ENCODE data around the gene TOMM34. TPM values are rescaled to one million over a fixed set of nuclear protein-coding genes. Genes with fewer than 3 reads are reported as not detected.
A peak's percentile ranks its signal among the peaks of the same experiment; 100 is the strongest.

TOMM34 gene, protein sequence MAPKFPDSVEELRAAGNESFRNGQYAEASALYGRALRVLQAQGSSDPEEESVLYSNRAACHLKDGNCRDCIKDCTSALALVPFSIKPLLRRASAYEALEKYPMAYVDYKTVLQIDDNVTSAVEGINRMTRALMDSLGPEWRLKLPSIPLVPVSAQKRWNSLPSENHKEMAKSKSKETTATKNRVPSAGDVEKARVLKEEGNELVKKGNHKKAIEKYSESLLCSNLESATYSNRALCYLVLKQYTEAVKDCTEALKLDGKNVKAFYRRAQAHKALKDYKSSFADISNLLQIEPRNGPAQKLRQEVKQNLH
- 43.4 and 43.5 TPM in 2 replicates for total RNA-seq (2014; rRNA removed; shearing (Covaris generic))

DNA sequence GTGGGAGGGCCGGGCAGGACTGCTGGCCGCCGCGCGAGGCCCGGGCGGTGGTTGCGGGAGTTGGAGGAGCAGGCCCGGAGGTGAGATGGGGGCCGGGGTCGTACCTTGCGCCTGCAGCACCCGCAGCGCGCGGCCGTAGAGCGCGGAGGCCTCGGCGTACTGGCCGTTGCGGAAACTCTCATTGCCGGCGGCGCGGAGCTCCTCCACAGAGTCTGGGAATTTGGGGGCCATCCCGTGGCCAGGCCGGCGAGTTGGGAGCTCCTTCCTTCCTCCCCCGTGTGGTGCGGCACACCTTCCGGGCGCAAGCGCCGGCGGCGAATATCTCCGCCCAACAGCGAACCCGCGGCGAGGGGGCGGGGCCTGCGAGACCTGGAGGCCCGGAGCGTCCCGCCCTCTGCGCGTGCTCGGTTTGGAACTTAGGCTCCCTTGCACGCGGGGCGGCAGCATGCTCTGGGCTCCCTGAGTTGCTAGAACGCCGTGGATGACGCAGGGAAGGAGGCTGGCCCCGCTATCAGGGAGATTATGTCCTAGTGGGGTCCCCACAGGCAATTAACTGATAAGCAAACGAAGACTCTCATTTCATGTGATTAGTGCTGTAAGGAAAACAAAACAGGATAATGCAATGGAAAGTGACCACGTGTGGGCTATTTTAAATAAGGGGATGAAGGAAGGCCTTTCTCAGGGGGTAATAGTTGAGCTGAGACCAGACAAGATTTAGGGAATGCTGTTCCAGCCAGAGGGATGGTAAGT lies at the start of gene TOMM34:
TSS of gene TOMM34 (minus strand) at position 295 of the 750 bp plus-strand sequence. CDS start at position 231, 64 bp downstream.
- Histone ChIP-seq H3K27ac (peak within 1 kb of the TSS; percentile 13; the same call in 1 of the 2 replicates), H3K9me3 (replicated peaks) (no peaks in the 10 kb centered on the region), H3K4me3 (peak within 1 kb of the TSS; percentile 81), H3K4me1 (peaks cover 6% of the 10 kb centered on the region), H3K36me3 (peaks cover 21% of the 10 kb centered on the region), H3K27me3 (no peaks in the 10 kb centered on the region)
- peak; percentile 96 to 98 for DNase-seq

DNA sequence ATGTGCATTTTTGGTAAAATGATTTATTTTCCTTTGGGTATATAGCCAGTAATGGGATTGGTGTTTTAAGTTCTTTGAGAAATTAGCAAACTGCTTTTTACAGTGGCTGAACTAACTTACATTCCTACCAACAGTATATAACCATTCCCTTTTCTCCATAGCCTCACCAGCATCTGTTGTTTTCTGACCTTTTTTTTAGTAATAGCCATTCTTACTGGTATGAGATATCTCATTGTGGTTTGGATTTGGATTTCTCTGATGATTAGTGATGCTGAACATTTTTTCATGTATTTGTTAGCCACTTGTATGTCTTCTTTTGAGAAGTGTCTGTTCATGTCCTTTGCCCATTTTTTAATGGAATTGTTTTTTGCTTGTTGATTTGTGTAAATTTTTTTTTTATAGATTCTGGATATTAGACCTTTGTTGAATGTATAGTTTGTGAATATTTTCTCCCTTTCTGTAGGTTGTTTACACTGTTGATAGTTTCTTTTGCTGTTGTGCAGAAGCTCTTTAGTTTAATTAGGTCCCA lies 48.4 kb upstream of the TOMM34 start:
- peaks cover 17% of the 10 kb centered on the region for H3K36me3 ChIP-seq
- H3K4me3 ChIP-seq: no peak overlapping the region
- H3K4me1 ChIP-seq: peaks cover 5% of the 10 kb centered on the region; the same call in 1 of the 2 replicates
- no peak overlapping the region for H3K27ac ChIP-seq
- no peaks in the 10 kb centered on the region for H3K9me3 ChIP-seq (replicated peaks)
- no peak for DNase-seq
- H3K27me3 ChIP-seq: no peaks in the 10 kb centered on the region

DNA sequence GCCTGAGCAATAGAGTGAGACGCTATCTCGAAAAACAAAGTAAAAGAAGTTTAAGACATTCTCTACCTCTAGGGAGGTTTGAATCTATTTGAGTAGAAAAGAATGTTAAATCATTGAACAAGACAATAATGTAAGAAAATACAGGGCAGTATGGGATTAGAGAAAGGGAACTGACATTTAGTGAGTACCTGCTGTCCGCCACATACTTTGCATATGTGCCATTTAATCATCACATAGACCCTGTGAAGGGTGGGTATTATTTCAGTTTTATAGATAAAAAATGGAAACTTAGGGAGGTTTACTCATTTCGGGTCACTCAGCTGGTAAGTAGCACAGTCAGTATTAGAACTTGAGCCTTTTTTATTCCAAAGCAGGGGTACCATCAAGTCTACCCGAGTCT lies 37.5 kb upstream of the TOMM34 start:
- H3K27me3 ChIP-seq: no peaks in the 10 kb centered on the region
- H3K9me3 ChIP-seq (replicated peaks): no peaks in the 10 kb centered on the region
- no peak overlapping the region for H3K27ac ChIP-seq
- H3K4me1 ChIP-seq: 0 out of 2 replicates have a peak, but pooled peaks cover 3% of the 10 kb centered on the region
- no peak overlapping the region for H3K4me3 ChIP-seq
- H3K36me3 ChIP-seq: peaks cover 51% of the 10 kb centered on the region
- no peak for DNase-seq

DNA sequence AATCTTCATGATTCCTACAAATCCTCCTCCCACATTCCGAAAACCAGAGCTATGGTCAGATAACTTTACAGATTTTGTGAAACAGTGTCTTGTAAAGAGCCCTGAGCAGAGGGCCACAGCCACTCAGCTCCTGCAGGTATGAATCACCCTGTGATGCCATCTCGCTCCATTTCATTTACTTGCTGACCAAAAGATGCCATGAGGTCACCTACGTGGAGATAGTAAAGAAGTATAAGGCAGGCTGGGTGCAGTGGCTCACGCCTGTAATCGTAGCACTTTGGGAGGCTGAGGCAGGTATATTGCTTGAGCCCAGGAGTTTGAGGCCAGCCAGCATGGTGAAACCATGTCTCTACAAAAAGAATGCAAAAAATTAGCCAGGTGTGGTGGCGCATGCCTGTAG lies 37.0 kb upstream of the TOMM34 start:
- Histone ChIP-seq H3K36me3 (peaks cover 48% of the 10 kb centered on the region), H3K27me3 (no peaks in the 10 kb centered on the region), H3K9me3 (replicated peaks) (no peaks in the 10 kb centered on the region), H3K27ac (no peak overlapping the region), H3K4me3 (no peak overlapping the region), H3K4me1 (0 out of 2 replicates have a peak, but pooled peaks cover 3% of the 10 kb centered on the region)
- no peak for DNase-seq

DNA sequence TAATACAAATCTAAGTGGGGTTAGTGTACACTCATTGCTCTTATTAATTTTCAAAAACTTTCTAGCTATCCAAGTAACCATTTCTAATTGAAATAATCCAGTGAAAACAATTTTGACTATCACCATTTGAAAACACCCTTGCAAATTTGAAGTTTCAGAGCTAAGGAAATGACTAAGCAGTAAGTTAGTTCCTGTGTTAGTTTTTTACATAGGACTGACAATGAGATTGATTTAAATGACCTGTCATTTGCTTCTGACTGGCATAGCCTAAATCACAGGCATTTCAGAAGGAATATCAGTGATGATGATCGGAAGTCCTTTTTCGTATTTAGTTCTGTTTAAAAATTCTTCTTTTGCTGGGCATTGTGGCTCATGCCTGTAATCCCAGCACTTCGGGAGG lies 33.1 kb upstream of the TOMM34 start:
- Histone ChIP-seq H3K4me3 (no peak overlapping the region), H3K27me3 (no peaks in the 10 kb centered on the region), H3K36me3 (peaks cover 38% of the 10 kb centered on the region), H3K9me3 (replicated peaks) (no peaks in the 10 kb centered on the region), H3K27ac (no peak overlapping the region), H3K4me1 (0 out of 2 replicates have a peak, but pooled peaks cover 3% of the 10 kb centered on the region)
- no peak for DNase-seq

DNA sequence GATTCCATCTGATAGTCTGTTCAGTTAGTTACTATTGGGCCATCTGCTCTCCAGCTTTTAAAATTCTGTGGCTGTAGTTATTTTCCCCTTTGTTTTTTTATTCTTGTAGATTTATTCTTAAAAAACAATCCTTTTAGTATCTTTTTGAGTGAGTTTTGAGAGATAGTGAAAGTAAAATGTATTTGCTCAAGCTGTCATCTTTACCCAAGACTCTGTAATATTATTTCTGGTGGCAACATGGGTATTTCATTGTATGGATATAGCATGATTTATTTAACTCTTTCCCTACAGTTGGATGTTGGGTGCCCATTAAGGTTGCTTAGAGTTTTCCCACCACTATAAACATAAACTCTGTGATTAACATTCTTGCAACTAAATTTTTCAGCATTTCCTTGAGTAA lies 30.8 kb upstream of the TOMM34 start:
- Histone ChIP-seq H3K36me3 (peaks cover 30% of the 10 kb centered on the region), H3K9me3 (replicated peaks) (no peaks in the 10 kb centered on the region), H3K4me1 (0 out of 2 replicates have a peak, but pooled peaks cover 3% of the 10 kb centered on the region), H3K27me3 (no peaks in the 10 kb centered on the region), H3K4me3 (no peak overlapping the region), H3K27ac (no peak overlapping the region)
- DNase-seq: no peak

DNA sequence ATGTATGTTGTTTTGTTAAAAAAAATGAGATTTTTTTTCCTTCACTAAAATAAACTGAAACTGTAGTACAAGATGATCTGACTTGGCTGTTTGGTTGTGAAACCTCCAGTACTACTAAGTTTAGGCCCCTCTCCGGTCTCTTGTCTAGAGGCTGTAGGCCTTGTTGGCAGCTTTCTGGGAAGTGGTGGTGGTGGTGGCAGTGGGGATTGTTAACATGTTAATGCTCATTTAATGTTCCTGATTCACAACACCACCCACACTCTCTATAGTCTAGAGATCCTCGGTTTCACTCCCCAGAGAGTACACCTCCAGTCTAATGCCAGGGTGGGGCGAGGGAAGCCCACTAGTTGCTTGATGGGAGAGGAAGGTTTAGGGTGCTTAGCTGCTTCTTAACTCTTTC lies 30.2 kb upstream of the TOMM34 start:
- 0 out of 2 replicates have a peak, but pooled peaks cover 3% of the 10 kb centered on the region for H3K4me1 ChIP-seq
- DNase-seq: no peak
- no peaks in the 10 kb centered on the region for H3K9me3 ChIP-seq (replicated peaks)
- no peaks in the 10 kb centered on the region for H3K27me3 ChIP-seq
- peaks cover 32% of the 10 kb centered on the region for H3K36me3 ChIP-seq
- H3K4me3 ChIP-seq: no peak overlapping the region
- H3K27ac ChIP-seq: no peak overlapping the region

DNA sequence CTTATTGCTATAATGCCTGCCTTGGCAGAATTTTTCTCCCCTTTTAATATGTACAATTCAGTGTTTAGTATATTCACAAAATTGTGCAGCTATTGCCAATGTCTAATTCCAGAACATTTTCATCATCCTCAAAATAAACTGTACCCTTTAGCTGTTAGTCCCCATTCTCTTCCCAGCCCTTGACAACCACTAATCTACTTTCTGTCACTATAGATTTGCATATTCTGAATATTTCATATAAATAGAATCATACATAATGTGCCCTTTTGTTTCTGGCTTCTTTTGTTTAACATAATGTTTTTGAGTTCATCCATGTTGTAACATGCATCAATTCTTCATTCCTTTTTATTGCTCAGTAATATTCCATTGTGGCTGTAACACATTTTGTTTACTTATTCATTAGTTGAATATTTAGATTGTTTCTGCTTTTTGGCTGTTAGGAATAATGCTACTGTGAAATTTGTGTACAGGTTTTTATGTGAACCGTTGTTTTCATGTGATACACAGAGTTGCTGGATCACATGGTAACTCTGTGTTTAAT lies 28.5 kb upstream of the TOMM34 start:
- H3K4me3 ChIP-seq: no peak overlapping the region
- H3K4me1 ChIP-seq: 0 out of 2 replicates have a peak, but pooled peaks cover 3% of the 10 kb centered on the region
- no peak overlapping the region for H3K27ac ChIP-seq
- H3K27me3 ChIP-seq: no peaks in the 10 kb centered on the region
- DNase-seq: no peak
- no peaks in the 10 kb centered on the region for H3K9me3 ChIP-seq (replicated peaks)
- H3K36me3 ChIP-seq: peaks cover 38% of the 10 kb centered on the region

DNA sequence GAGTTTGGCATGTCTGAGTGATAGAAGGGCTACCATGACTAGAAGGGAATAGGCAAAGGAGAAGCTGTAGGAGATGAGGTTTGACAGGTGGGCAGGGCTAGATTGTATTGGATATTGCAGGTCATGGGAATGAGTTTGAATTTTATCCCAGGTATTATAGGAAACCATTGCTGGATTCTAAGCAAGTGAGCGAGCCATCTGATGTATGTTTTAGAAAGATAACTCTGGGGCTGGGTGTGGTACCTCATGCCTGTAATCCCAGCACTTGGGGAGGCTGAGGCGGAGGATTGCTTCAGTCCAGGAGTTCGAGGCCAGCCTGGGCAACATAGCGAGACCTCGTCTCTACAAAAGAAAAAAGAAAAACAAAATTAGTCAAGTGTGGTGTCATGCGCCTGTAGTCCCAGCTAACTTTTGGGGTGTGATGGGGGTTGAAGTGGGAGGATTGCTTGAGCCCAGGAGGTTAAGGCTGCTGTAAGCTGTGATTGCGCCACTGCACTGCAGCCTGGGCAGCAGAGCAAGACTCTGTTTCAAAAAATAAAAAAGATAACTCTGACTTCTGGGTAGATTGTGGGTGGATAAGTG lies 23.0 kb upstream of the TOMM34 start:
- Histone ChIP-seq H3K36me3 (peaks cover 58% of the 10 kb centered on the region), H3K4me1 (no peaks in the 10 kb centered on the region), H3K27ac (no peak overlapping the region), H3K4me3 (no peak overlapping the region), H3K9me3 (replicated peaks) (no peaks in the 10 kb centered on the region), H3K27me3 (no peaks in the 10 kb centered on the region)
- no peak for DNase-seq

DNA sequence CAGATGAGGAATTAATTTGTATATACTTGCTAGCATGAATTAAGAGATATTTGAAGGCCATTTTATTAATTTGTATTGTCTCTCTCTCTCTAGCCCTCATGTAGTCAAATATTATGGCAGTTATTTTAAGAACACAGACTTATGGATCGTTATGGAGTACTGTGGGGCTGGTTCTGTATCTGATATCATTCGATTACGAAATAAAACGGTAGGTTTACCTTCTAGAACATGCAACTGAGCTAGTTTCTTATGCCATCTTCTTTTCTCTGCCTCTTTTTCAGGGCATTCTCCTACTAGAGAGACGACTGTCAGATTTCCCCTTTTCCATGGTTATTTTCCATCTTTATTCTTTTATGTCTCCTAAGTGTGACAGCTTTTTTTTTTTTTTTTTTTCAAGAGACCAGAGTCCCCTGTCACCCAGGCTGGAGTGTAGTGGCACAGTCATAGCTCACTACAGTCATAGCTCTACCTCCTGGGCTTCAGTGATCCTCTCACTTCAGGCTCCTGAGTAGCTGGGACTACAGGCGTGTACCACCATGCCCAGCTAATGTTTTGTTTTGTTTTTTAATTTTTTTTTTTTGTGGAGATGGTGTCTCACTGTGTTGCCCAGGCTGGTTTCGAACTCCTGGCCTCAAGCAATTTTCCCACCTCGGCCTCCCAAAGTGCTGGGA lies 21.7 kb upstream of the TOMM34 start:
- Histone ChIP-seq H3K27ac (no peak overlapping the region), H3K9me3 (replicated peaks) (no peaks in the 10 kb centered on the region), H3K27me3 (no peaks in the 10 kb centered on the region), H3K4me3 (no peak overlapping the region), H3K4me1 (no peaks in the 10 kb centered on the region), H3K36me3 (peaks cover 53% of the 10 kb centered on the region)
- DNase-seq: no peak

DNA sequence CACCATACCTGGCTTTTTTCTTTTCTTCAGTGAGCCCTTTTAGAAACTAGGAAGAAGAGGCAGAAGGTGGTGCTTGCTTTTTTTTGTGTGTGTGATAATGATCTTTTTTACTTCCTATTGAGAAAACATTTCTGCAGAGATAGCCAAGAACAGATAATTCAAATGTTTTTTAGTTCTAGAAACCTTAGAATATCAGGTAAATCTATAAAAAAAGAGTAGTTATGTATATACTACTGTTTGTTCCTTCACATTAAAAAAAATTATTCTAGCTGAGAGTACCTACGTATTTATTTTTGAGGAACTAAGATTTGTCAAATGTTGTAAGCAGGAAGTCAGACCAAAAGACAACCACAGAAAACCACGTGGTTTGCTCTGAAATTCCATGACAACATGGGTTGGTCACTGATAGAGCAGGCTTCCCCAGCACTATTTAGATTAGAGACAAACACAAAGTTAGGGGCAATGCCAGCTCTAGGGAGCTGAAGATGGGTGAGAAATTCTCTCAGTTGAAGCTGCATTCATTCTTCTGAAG lies 19.0 kb upstream of the TOMM34 start:
- DNase-seq: no peak
- Histone ChIP-seq H3K27ac (no peak overlapping the region), H3K36me3 (peaks cover 63% of the 10 kb centered on the region)

DNA sequence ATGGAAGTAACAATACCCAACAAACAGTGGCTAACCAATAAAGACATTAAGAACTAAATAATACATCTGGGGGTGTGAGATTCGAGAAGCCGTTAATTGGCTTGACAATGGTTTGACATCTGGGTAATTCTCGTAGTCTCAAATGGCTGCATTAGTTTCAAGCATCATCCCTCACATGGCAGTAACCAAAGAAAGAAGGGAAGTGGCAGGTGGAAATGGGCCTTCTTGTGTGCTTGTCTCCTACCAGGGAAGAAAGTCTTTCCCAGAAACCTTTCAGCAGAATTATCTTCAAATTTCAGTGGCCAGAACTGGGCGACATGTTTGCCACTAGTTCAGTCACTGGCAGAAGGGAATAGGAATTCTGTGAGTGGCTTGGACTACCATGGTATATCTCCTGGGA lies 16.5 kb upstream of the TOMM34 start:
- Histone ChIP-seq H3K4me1 (no peaks in the 10 kb centered on the region), H3K9me3 (replicated peaks) (no peaks in the 10 kb centered on the region; the same call in 1 of the 2 replicates), H3K36me3 (peaks cover 71% of the 10 kb centered on the region), H3K27ac (no peak overlapping the region), H3K27me3 (no peaks in the 10 kb centered on the region), H3K4me3 (no peak overlapping the region)
- DNase-seq: no peak

More for the DNA sequence above, 19.0 kb upstream of the TOMM34 start:
- Histone ChIP-seq H3K27me3 (no peaks in the 10 kb centered on the region), H3K9me3 (replicated peaks) (no peaks in the 10 kb centered on the region), H3K4me1 (no peaks in the 10 kb centered on the region), H3K4me3 (no peak overlapping the region)

DNA sequence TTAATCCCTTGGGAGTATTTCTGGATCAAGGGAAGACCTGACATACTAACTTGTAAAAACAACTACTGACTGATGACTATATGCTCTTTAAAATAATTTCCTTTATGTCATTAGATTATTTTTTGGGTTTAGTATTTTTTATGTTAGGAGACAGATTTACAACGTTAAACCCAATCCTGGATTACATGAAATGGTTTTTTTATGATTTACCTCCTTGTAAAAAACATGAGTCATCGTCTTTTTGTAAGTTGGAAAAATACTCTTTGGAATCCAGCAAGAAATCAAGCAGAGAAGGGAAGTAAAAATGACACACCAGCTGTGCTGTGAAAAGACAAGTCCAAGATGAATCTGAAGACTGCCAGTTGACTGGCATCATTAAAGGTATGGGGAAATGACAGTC lies 12.9 kb upstream of the TOMM34 start:
- no peak overlapping the region for H3K27ac ChIP-seq
- H3K27me3 ChIP-seq: no peaks in the 10 kb centered on the region
- H3K36me3 ChIP-seq: peaks cover 50% of the 10 kb centered on the region
- no peak overlapping the region for H3K4me3 ChIP-seq
- H3K4me1 ChIP-seq: no peaks in the 10 kb centered on the region
- DNase-seq: no peak
- no peaks in the 10 kb centered on the region; the same call in 1 of the 2 replicates for H3K9me3 ChIP-seq (replicated peaks)

DNA sequence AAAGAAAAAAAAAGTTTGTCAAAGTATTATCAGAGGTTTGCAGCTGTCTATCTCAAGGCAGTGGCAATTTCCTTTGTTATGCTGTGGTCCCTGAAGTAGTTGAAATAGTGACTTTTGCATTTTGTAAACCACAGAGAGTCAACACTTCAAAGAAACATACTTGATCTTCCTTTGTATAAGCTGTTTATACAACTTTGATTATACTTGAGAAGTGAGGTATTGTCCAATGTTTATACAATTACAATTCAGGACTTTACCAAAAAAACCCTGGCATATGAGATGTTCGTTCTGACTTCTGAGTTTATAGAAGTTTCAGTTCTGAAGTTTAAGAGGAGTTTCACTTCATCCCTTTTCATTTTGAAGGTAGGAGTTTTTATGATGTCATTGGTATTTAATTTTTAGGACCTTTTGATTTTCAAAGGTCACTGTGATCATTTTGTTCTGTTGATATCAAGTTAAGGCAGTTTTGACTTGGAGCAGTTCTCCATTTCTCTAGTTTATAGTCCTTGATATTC lies 10.1 kb upstream of the TOMM34 start:
- peaks cover 6% of the 10 kb centered on the region; the same call in 1 of the 2 replicates for H3K4me1 ChIP-seq
- H3K9me3 ChIP-seq (replicated peaks): no peaks in the 10 kb centered on the region; the same call in 1 of the 2 replicates
- peaks cover 32% of the 10 kb centered on the region for H3K36me3 ChIP-seq
- no peak overlapping the region for H3K27ac ChIP-seq
- no peaks in the 10 kb centered on the region for H3K27me3 ChIP-seq
- no peak for DNase-seq
- H3K4me3 ChIP-seq: no peak overlapping the region
